Stomach (tissue), 4 donors: Measurements from ENCODE around the gene KLHL10.

ENCODE experiments used
- CTCF ChIP-seq, 7 experiments: fragments of 450-650 bp in 4 of 7; fragments of 200-600 bp in 3 of 7; sonication (generic) in 3 of 7; IDR thresholded peaks; one replicate each; pipeline ENCODE4 v1.5.1; 2016 to 2019; ENCODE audit warnings: antibody characterized with exemption in 7 of 7, control low read depth in 2 of 7, mild to moderate bottlenecking in 1 of 7
- EP300 ChIP-seq: sonication (generic); formaldehyde crosslinking; IDR thresholded peaks from one replicate; pipeline ENCODE4 v1.6.1; 2017; ENCODE audit warnings: antibody characterized with exemption
- POLR2A ChIP-seq, 4 donors: fragments of 450-650 bp; IDR thresholded peaks; one replicate each; pipeline ENCODE4 v1.6.1; 2016; ENCODE audit warnings: antibody characterized with exemption in 4 of 4, control low read depth in 2 of 4, mild to moderate bottlenecking in 1 of 4, moderate library complexity in 1 of 4
- POLR2AphosphoS5 ChIP-seq, 3 donors: sonication (generic); formaldehyde crosslinking; IDR thresholded peaks; one replicate each; pipeline ENCODE4 v1.6.1; 2016; ENCODE audit warnings: antibody characterized with exemption in 3 of 3

- TF ChIP-seq POLR2A (IDR thresholded peaks at IDR 0.05) (no peak), CTCF (IDR thresholded peaks at IDR 0.05) (no peak), POLR2AphosphoS5 (IDR thresholded peaks at IDR 0.05) (no peak), EP300 (no peak)
Measured at GRCh38 chr17:41891135-41892020, 53.8 kb downstream of the KLHL10 start.
